ENCODE results near the gene MRPS11.
"Not testable (repeated sequence)": the region's sequence is repeated elsewhere in the genome, so short reads cannot be mapped to it uniquely, and the experiment has no call there.

MRPS11 gene

DNA sequence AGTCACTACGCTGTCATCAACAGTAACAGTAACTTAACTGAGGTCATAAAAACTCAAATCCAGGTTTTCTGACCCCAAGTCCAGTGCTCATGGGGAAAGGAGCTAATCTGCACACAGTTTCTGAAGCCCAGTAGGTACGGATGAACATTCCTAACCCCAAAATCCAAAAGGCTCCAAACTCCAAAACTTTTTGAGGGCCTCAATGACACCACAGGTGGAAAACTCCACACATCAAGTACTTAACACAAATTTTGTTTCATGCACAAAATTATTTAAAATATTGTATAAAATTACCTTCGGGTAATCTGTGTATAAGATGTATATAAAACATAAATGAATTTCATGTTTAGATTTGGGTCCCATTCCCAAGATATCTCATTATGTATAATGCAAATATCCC is 10.8 kb upstream of the MRPS11 start:
- DNase-seq = no peak

DNA sequence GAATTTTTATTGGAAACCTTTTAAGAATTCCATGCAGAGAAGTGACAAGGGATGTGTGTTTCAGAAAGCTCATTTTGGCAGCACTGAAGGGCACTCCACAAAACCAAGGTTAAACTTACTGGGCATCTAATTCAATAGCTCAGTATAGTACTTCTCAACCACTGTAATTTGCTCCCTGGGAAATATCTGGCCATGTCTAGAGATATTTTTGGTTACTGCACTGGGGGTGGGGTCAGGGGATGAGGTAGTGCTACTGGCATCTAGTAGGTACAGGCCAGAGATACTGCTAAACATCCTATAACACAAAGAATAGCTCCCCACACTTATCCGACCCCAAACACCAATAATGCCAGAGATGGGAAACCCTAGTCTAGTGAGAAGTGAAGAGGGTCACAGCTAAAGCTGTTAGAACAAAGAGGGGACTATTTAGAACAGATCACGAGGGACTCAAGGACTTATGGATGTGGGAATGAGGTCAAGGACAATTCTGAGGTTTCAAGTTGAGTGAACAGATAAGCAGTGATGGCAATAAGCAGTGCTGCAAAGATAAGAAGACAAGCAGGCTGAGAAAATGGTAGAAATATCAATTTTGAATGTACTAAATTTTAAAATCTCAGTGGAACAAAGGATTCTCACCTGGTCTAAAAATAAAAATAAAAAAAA is 3.5 kb upstream of the MRPS11 start:
- DNase-seq = no peak

DNA sequence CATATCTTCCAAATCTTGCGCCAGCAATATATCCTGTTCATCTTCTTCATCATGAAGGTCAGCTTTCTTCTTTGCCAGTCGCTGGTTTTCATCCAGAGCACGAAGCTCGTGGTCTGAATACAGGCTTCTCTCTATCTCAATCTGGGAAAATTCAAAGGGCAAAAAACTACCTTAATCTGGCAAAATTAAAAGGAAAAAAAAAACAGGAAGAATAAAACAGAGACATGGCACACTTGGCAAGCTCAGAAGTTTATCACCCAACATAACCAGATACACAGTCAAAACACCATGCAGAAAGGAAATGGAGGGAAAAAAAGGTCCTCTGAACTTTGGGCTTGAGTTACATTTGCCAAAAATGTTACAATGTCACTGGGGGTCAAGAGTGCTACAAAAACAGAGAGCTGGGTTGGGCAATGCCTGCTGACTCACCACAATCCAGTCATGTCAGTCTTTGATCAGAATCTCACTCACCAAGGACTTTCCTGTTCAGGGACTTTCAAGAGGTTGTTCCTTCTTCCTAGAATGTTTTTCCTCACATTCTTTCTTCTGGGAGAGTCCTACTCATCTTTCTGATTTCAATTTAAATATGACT is 1.8 kb upstream of the MRPS11 start:
- DNase-seq = no peak

DNA sequence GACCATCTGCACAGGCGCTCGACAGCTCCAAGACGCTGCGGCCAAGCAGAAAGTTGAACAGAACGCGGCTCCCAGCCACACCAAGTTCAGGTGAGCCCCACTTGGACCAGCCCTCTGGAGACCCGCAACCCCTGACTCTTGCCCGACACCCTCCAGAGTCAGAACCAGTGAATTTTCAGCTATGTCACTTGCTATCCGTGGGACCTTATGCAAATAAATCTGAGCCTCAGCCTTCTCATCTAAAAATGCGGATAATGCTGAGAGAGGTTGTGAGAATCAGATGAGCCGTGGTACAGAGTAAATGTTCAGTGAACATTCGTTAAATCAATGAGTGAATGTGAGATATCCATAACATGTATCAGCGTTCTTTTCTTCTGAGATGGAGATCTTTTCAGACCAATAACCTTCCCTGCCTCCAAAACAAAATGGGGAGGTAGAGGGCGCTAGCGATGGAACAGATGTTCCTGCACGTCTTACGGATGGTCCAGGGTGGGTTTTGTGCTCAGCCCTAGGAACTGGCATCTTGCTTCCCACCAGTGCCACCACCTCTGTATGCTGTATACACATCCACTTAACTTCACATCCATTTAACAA is 524 bp downstream of the MRPS11 start:
- no peak for DNase-seq

DNA sequence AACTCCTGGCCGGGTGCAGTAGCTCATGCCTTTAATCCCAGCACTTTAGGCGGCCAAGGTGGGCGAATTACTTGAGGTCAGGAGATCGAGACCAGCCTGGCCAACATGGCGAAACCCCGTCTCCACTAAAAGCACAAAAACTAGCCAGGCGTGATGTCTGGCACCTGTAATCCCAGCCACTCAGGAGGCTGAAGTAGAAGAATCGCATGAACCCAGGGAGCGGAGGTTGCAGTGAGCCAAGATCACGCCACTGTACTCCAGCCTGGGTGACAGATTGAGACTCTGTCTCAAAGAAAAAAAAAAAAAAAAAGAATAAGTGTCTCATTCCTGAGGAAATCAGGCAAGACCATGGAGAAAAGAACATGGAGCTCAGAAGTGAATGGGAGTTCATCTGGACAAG is 1.2 kb downstream of the MRPS11 start:
- not testable (repeated sequence) for DNase-seq

DNA sequence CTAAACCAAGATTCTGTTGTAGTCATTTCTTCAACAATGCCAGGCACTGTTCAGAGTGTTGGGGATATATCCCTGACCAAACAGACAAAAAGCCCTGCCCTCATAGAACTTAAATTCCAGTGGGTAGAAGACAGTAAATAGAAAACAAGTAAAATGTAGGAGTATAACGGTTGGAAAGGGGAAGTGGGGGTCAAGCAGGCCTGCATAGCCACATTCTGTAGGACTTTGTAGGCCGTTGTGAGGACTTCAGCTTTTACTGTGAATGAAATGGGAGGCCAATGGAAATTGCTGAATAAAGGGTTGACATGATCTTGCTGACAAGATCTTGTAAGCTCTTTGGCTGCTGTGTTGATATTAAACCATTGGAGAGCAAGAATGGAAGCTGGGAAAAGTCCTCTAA is 1.8 kb downstream of the MRPS11 start:
- no peak for DNase-seq

DNA sequence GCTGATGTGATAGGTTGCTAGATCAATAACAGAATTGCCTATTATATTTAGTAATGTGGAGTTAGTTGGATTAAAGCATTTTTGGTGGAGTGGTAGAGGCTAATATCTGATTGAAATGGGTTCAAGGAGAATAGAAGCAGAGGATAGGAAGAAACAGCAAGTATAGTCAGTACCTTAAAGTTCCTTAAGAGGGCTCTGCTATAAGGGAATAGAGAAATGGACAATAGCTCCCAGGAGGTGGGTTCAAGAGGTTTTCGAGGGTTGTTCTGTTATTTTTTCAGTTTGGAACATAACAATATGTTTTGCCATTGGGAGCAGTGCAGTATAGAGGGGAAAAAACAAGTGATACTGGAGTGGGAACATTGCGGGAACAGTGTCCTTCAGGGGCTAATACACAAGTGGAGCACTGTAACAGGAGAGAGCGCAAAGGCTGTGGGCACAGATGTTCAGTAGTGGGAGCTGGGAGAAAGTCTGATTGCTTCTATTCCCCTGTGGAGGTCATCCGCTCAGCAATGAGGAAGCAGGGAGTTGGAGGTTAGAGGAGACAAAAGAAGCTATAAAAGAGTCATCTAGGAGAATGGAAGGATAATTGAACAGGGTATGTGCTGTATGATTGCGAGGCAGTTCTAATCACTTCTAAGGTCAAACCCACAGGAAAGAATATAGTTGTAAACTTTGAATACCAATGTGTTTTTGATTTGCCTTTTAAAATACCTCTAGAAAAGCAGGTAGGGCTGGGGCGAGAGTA is 3.3 kb downstream of the MRPS11 start:
- no peak for DNase-seq

DNA sequence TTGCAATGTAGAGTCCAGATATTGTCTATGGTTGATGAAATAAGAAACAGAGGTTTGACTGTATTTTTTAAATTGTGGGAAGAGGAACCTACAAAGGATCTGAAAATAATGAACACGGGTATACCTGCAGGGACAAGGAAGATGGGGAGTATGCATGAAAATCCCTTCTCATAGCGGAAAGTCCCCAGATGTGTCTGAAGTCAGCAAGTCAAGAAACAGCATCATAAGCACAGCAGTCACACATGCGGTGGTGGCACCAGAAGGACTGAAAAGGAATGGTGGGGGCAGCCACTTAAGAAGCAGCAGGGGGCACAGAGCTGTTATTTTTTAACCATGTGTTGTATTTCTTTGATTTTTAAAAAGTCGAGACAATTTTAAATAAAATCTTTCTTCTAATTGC is 4.7 kb downstream of the MRPS11 start:
- DNase-seq = no peak

DNA sequence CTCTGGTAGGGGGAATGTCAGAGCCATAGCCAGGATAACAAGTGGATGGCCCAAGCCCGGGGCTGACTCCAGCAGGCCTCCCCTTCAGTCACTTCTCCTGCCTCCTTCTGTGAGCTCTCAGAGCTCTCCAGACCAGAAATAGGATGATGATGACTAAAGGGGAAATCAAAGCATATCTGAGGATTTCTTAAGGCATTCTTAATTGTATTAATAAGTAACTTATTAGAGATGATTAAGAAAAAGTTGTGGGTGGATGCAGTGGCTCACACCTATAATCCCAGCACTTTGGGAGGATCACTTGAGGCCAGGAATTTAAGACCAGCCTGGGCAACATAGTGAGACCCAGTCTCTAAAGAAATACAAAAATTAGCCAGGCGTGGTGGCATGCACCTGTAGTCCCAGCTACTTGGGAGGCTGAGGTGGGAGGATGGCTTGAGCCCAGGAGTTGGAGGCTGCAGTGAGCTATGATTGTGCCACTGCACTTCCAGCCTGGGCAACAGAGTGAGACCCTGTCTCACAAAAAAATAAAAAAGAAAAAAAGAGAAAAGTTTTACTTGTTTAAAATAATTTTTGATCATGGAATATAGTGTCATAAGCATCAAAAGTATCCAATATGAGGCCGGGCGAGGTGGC is 6.3 kb downstream of the MRPS11 start:
- not testable (repeated sequence) for DNase-seq

DNA sequence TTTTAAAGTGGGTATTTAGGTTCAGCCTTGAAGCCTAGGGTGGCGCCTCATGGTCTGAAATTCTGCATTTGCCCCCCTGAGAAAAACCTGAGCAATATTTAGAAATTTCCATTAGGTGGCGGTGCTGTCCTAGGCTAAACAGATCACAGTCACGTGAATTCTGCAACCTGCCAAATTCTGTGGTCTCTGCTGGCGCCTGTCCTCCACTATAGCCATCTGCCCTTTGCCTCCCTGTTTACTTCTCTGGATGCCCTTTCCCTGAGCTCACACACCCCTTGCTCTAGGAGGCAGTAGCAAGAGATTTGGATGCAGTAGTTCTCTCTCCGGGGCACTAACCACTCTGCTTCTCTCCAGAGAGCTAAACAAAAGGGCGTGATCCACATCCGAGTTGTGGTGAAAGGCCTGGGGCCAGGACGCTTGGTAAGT is 9.1 kb downstream of the MRPS11 start:
- DNase-seq = no peak

DNA sequence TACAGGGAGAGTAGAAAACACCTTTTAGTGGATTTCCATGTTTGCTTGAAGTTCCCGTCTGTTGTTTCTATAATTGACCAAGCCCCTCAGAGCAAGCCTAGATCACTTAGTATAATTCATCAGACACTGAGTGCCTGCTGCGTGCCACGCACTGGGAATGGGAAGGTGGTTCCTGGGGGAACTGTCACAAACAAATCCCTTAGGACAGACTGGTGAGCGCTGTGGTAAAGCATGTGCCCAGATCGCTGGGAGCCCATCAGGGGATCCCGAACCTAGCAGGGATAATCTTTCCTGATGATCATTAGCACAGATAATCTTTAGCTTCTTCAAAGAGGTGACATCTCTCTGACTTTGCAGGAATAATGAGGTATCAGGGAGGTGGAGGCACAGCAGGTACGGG is 9.6 kb downstream of the MRPS11 start:
- no peak for DNase-seq

DNA sequence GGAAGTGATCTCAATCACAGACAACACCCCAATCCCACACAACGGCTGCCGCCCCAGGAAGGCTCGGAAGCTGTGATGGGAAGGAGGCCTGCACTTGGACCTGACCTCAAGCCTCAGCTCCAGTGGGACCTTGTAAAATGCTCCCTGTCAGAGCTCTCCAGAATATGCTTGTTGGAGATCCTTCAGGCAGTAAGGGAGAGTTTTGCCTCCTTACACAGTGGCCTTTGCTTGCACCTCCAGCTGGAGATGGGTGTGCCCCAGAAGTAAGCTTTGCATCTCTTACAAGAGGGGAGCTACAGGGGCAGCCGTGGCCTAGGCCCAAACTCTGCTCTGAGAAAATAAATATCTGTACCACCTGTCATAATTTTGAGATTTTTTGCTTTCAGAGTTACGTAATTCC is 10.4 kb downstream of the MRPS11 start:
- no peak for DNase-seq

DNA sequence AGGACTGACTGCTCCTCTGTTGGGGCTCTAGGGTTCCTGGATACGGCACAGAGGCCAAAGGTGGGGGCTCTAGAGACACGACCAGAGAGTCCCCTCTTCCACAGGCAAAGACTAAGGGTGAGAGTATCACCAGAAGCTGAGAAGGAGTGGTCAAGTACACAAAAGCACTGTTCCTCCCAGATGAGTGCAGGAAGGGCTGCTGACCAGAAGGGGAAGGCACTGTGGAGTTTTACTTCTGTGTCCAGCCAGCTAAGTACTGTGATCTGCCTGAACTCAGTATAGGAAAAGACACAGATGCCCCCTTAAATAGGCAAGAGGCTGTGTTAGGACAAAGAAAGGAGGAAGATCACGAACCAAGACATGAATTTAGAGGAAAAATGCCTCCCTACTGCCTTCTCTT is 11.7 kb downstream of the MRPS11 start:
- DNase-seq = no peak

DNA sequence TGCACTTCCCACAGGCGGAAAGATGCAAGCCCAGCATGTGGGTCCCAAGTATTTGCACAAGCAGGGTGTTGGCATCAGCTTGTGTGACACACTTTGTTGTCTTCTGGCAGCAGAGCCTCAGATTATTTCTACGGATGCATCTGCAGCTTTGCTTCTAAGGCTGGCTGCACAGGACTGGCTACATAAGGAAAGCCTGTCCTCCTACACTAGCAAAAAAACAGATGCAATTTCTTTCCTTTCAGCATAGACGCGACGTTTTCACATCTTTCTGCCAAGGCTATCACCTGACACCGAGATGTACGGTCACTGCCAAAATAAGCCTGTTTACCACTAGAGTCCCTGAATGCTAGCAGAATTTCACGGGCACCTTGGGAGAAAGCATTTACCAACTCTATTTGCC is 13.5 kb downstream of the MRPS11 start:
- no peak for DNase-seq

DNA sequence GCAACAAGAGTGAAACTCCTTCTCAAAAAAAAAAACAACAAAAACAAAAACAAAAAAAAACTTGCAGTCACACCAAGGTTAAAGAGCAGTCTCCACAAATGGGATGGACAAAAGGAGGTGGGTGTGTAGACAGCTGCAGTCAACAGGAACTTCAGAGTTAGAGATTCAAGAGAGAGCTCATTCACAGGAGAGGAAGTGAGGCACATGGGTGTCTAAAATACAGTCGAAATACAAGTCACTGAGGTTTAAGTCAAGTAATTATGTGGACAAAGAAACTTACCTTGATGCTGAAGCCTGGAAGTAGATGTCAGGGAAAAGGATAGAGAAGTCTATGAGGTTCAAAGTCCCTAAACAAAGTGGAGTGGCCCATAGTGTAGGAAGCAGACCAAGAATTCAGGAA is 14.8 kb downstream of the MRPS11 start:
- DNase-seq = no peak

DNA sequence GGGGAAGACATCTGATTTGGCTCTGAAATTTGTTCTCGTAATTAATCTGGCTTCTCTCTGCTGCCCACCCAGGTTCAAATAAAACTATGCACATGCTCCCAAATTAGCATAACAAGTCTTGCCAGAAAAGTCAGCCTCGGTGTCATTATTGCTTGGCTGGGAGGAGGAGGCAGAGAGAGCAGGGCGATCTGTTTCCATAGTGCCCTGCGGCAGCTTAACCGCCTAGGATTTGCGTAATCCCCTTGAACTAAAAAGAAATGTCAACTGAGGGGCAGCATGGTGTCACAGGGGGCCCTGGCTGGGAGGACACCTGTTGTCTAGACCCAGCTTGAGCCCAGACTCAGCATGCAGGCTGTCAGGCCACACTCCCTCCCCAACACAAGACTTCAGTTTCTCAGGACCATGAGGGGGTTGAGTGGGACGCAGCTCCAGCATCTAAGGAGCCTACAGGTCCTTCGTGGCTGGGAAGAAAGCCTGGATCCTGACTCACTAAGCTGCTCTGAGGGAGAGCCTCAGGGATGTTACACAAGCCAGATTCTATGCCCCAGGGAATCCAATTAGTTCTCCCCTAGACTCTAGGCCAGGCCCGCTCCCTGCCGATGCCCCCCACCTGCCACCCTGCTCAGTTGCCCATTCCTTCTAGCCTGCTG is 17.3 kb downstream of the MRPS11 start:
- DNase-seq = no peak

DNA sequence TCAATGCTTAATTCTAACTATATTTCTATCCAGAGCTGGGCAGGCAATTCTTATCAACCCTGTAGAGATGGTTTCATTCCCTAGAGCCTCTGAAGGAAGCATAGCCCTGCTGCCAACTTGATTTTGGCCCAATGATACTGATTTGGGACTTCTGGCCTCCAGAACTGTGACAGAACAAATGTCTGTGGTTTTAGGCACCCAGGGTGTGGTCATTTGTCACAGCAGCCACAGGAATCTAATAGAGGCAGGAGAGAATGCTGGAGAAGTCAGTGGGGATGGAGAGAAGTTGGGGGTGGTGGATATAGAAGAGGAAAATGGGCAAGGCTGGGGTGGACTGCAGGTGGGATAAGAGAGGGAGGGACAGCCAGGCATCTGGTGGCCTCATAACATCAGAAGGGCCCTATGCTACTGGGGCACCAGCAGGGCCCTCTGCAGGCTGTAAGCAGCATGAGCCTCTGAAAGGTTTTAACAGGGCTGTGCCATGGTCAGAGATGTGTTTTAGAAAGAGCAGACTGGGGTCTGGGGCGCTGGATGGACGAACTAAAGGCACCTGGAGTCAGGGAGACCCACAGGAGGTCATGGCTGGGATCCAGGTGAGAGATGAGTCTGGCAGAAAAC is 19.8 kb downstream of the MRPS11 start:
- DNase-seq = no peak

DNA sequence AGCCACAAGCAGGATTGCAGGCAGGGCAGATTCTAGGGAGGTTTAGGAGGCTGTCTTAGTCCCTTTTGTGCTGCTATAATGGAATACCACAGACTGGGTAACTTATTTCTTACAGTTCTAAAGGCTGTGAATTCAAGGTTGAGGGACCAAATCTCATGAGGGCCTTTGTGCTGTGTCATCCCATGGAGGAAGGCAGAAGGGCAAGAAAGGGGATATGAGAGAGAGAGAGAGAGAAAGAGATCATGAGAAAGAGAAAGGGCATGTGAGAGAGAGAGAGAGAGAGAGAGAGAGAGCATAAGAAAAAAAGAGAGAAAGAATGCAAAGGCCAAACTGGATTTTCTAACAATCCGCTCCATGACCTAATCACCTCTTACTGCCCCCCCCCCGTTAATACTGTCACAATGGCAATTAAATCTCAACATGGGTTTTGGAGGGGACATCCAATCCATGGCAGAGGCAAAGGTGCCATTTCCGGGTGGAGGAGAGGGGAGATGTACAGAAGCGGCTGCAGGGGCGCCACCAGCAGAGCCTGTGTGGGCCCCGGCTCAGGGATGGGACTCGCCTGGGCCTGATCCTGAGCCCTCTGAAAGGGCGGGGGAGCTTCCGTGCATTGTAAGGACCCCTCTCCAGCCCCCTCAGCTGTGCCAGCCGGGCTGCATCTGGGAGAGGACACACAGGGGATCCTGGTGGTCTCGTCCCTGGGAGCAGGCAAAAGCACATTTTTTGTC is 20.5 kb downstream of the MRPS11 start:
- DNase-seq = no peak

DNA sequence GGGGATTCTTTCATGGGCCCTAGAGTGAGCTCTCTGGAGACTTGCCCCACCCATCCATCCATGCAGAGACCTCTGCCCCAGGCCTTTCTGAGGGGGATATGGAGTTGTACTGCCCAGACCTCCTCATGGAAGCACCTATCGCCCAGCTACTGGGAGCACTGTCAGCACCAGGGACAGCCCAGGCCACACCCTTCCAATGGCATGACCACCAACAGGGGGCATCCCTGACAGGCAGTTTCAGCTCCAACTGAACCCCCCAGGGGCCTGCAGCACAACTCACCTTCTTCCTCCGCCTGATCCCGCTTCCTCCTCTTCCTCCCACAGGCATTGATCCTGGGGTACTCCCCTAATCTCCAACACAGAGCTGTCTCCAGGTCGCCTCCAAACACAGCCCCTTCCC is 21.8 kb downstream of the MRPS11 start:
- no peak for DNase-seq

DNA sequence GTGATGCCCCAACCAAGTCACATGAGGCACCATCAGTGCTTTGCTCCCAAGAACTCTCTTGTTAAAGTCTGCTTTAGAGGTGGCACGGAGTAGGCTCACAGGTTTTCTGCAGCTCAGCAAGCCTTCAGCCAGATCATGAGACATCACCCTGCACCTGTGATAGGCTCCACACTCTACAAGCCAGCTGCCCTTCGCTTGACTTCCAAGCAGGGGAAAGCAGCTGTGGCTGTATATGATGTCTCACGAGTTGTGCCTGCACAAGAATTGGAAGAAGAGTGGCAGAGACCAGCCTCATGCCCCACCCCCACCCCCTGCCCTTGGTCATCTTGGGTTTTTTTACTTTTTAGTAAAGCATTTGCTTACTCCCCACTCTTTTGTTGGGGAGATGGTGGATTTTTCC is 22.5 kb downstream of the MRPS11 start:
- no peak for DNase-seq

DNA sequence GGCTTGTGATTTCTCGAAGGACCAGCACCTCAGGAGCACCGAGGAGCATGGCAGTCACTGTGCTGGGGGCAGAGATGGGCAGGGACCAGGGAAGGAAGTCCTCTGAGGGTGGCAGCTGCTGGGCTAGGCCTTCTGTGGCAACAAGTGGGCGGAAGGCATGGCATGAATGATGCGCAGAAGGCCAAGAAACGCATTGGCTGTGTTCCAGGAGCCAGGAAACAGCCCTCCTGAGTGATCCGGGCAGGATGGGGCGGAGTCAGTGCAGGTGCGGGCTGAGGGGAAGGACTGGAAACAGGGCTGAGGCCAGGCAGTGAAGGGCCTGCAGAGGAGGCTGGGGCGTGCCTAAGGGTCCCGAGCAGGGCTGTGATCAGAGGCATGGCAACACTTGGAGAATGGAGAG is 23.6 kb downstream of the MRPS11 start:
- no peak for DNase-seq

DNA sequence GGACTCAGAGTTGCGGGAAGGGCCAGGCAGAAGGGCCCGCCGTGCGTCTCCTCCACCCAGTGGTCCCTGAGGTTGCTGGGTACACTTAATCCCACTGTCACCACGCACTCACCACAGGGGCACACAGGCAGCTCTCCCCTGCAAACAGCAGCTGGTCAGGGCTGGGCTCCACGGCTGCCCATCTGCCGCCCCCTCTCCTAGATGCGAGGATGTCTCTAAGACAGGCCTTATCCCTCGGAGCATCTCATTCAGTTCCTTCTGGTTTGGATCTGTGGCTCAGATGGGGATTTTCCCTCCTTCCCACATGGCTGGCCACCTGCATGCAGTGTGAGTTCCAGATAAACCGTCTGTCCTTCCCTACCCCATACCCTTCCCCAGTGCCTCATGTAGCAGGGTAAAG is 26.3 kb downstream of the MRPS11 start:
- no peak for DNase-seq
